MM.1S (cell line): ENCODE data around the gene ZNF516.

ENCODE experiments used
- EZH2 ChIP-seq: fragments of 300-600 bp; sonication (generic); optimal IDR thresholded peaks from 2 replicates; pipeline ENCODE3; 2017; ENCODE audit warnings: low read depth, mild to moderate bottlenecking, antibody characterized with exemption, low read length, mixed read lengths
- EZH2phosphoT487 ChIP-seq: fragments of 300-600 bp; sonication (generic); IDR thresholded peaks from 2 replicates; pipeline ENCODE4 v1.6.1; 2018; ENCODE audit warnings: antibody characterized with exemption, low read length
- TF ChIP-seq, protein P1 (sequence below): fragments of 300-600 bp; sonication (generic); IDR thresholded peaks from 2 replicates; pipeline ENCODE4 v1.5.1; 2016; ENCODE audit warnings: antibody characterized with exemption, low read length, mixed read lengths

DNA sequence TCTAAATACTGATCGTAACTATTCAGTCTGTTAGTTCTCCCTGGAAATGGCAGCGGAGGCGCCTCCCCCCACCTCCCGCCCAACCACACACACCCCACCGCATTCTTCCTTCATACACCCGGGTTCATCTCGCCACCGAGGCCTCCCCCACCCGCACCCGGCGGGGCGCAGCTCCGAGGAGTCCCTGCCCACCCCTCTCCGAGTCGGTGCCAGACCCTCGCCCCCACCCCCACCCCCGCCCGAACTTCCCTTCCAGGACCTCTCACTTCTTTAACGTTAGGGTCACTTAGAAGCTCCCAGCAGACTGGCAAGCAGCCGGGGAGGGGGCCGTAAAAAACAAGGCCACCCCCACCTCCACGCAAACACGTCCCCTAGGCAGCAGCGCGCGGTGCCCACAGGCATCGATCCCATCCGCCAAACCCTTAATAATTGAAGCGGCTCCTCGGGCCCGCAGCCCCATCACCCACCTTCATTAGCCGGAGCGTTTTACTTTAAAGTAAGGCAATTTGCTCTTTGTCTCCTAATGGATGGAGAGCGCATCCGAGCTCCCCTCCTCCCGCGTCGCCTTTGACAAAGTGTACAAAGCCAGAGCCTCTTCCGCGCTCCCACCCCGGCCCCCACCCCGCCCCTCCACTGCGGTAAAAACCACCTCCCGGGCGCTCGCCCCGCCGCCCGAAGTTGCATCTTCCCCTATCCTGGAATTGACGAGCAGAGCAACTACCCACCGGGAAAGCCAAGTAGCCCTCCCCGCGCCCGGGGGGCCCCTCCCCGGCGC, 624 bp downstream of the ZNF516 start:
- TF ChIP-seq EZH2phosphoT487 (no peak), EZH2 (no peak)
- TF ChIP-seq, protein P1, sequence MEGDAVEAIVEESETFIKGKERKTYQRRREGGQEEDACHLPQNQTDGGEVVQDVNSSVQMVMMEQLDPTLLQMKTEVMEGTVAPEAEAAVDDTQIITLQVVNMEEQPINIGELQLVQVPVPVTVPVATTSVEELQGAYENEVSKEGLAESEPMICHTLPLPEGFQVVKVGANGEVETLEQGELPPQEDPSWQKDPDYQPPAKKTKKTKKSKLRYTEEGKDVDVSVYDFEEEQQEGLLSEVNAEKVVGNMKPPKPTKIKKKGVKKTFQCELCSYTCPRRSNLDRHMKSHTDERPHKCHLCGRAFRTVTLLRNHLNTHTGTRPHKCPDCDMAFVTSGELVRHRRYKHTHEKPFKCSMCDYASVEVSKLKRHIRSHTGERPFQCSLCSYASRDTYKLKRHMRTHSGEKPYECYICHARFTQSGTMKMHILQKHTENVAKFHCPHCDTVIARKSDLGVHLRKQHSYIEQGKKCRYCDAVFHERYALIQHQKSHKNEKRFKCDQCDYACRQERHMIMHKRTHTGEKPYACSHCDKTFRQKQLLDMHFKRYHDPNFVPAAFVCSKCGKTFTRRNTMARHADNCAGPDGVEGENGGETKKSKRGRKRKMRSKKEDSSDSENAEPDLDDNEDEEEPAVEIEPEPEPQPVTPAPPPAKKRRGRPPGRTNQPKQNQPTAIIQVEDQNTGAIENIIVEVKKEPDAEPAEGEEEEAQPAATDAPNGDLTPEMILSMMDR, result no peak
